Fibroblast of skin of right quadriceps (primary cell): Measurements from ENCODE around the gene PIK3AP1.

Experiments used
- DNase-seq: peaks from one replicate; pipeline ENCODE4 v3.0.0-alpha.2; 2013

Gene PIK3AP1

GRCh38 chr10:96641396-96642295 is 78.7 kb downstream of the PIK3AP1 start:
- no peak for DNase-seq

- no peak for DNase-seq
Observed at GRCh38 chr10:96639899-96640298, 80.4 kb downstream of the PIK3AP1 start.

DNA sequence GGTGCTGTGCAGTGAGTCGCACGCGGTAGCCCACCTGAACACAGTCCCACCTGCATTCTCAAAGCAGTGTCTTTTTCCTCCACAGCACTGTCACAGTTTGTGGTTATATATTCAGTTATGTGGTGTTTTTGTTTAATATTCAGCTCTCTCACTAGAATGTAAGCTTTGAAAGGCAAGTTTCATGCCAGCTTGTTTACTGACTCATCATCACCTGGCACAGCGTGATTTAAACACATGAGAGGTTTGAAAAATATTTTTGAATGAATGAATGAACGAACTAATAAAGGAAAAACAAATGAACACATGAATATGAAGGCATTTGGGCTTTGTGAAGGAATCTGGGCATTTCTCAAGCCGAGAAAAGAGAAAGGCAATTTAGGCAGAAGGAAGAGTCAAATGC is 81.6 kb downstream of the PIK3AP1 start:
- no peak for DNase-seq

GRCh38 chr10:96638120-96638519 is 82.2 kb downstream of the PIK3AP1 start:
- no peak for DNase-seq

- no peak for DNase-seq
Observed at GRCh38 chr10:96637709-96638108, 82.6 kb downstream of the PIK3AP1 start.

DNA sequence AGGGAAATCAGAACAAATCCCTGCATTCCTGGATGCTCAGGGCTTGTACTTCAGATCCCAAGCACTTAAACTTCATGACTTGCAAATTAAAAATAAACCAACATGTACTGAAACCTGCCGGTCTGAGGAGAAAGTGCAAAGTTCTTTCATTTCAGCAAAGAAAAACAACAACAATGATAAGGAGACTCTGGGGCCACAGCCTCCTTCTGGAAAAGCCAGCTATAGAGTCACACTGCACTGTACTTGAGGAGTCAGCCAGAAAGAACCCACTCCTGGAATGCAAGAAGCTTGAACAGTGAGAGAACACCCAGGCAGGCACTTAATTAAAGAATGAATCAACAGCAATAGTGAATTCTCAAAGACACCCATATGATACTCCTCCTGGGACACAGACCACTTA is 83.8 kb downstream of the PIK3AP1 start:
- peak; percentile 16 for DNase-seq

DNA sequence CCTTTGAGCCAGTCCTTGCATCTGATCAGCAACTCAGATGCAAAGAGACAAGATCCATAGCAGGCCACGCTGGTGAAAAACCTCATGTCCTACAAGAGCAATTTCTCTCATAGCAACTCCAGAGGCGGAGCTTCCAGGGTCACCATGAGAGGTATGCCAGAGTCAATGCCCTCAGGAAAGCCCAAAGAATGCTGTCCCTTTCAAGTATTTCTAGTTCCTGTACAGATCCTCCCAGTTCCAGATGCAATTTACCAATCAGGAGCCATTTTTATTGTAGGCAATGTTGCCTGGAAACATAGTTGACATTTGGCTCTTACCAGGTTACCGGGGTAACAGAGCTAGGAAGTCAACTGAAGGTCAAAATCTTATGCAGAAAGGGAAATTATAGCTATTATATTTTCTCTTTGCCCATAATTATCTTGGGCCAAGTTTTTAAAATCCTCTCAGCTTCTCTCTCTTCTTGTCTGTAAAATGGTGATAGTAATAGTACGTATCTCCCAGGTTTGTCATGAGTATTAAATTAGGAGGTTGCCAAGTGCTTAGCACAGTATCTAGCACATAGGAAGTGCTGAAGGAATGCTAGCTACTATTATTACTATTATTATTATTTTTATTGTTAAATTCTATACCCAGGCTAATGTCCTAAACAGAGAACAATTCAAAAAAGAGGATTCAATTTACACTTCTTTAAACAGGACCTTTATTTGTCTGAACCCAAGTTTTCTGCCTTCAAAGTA is 87.2 kb downstream of the PIK3AP1 start:
- DNase-seq = no peak

GRCh38 chr10:96627292-96627691 is 93.0 kb downstream of the PIK3AP1 start:
- no peak for DNase-seq

GRCh38 chr10:96626795-96627194 is 93.5 kb downstream of the PIK3AP1 start:
- DNase-seq = no peak

GRCh38 chr10:96625173-96625572 is 95.1 kb downstream of the PIK3AP1 start:
- no peak for DNase-seq

- no peak for DNase-seq
Observed at GRCh38 chr10:96622013-96622787, 98.1 kb downstream of the PIK3AP1 start.

GRCh38 chr10:96619796-96620773 is 100.2 kb downstream of the PIK3AP1 start:
- peak; percentile 23 for DNase-seq

DNA sequence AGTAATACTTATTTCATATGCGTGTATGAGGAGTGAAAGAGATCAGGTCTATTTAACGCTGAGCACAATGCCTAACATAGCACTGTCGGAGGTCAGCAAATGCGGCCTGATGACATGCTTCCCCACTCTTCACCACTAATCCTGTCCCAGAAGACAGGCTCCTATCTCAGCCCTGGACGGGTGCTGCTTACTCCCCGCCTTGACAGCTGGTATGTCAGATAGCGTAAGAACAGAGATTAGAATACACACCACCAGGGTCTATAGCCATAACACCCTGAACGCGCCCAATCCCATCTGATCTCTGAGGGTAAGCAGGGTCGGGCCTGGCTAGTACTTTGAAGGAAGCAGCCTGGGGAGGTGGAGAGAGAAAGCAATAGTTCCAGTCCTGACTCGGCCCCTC is 101.2 kb downstream of the PIK3AP1 start:
- no peak for DNase-seq

GRCh38 chr10:96618653-96619052 is 101.7 kb downstream of the PIK3AP1 start:
- DNase-seq = no peak

GRCh38 chr10:96616961-96617360 is 103.4 kb downstream of the PIK3AP1 start:
- no peak for DNase-seq

DNA sequence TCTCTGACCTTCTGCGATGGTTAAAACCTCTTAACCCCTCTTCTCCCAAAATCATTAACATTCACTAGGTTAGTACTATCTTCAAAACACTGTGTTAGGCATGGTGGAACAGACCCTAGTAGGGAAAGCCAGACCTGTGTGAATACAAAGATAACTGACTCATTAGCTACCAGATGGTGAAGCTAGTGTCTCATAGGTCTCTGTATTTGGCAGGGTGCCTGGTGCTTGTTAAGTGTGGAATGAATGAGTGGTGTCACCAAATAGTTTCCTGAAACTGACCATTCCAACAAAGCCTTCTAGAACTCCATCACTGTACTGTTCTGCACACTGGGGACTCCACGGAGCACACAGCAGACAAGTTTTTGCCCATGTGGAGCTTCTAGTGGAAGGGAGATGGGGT is 105.8 kb downstream of the PIK3AP1 start:
- DNase-seq = peak; percentile 96

DNA sequence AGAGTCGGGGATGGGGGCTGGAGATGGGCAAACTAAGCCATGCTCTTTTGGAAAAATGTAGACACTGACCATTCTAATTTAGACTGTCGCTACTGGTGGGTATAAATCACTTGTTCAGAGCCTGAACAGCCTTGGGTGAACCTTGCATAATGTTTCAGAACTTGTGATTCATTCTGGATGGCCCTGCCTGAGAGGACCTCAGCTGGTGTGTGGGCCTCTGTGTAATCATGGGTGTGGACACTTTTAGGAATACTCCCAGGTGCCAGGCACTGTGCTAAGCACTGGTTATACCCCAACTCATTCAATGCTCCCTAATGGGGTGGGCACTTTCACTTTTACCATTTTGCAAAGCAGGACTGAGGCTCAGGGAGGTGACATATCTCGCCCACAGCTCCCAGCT is 106.7 kb downstream of the PIK3AP1 start:
- no peak for DNase-seq

GRCh38 chr10:96612055-96612830 is 108.1 kb downstream of the PIK3AP1 start:
- DNase-seq = no peak

DNA sequence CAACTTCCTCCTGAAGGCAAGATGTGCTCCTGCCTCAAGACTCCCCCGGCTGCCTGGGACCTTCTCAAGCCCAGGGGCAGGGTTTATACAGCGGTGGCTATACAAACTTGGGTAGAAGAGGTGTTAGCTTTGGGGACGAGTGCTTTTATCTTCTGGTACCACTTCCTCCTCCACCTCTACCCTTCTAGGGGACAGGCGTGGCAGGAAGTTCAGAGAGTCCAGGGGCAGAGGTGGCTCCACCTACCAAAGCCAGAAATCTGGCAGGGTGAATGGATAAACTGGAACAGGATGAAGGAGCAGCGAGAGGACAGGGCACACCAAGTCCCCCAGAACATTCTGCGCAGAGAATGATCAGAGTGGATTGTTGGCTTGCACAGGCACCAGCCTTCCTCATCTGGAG is 109.5 kb downstream of the PIK3AP1 start:
- DNase-seq = no peak

DNA sequence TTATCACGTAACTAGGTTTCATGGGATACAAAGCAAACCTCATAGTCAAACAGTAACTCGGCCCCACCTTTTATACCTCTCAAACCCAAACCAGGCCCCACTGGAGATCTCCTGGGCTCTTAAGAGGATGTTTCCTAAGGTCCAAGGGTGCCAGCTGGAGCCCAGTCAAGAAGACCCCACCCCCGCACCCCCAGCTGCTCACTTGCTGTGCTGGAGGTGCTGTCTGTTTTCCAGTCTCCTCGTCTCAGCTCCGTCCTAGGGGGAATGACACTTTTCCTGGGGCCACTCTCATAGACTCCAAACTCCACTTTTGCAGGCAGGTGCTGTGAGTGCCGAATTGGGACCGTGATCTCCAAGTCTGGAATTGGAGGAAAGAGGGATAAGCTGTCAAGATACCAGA is 110.8 kb downstream of the PIK3AP1 start:
- DNase-seq = no peak

DNA sequence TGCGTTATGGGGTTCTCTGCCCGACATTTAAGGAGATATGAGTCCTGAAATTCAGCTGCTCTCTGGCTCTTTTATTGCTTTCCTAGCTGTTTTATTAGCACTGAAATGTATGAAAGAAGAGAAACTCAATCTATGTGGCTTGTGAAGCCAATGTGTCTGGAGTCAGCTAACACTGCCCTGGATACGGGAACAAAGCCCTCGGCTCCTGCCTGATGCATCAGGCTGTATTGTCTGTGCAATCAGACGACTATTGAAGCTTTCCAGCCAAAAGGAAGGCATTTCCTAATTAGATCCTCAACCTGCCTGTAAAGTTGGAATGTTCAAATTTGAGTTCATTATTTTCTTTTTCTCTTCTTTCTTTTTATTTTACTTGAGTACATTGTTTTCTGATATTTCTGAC is 111.5 kb downstream of the PIK3AP1 start:
- DNase-seq = no peak
